Activated CD4-positive, CD25-positive, alpha-beta regulatory T cell treated with anti-CD3 and anti-CD28 coated beads, Interleukin-2, amount 50 U/mL, for 72 hours (primary cell): ENCODE results near the gene SRCIN1.

Experiments
- DNase-seq: peaks from one replicate; pipeline ENCODE4 v3.0.0; 2021

The SRCIN1 gene

GRCh38 chr17:38577645-38578173 lies 28.0 kb downstream of the SRCIN1 start:
- DNase-seq, result no peak

DNA sequence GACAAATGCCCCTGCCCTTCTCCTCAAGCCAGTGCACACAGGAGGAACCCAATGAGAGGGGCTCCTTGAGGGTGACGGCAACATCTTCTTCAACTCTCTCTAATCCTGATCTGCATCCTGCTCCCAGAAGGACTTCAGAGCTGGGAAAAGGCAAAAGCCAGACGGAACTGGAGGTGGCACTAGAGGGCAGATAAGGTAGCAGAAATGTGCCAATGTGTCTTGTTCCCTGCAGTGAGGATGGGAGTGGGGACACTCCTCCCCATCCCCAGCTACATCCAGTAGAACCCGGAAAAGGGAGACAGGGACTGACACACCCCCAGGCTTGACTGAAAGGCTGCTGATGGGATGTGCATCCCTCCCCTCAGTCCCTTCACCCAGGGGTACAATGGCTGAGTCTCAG lies 28.5 kb downstream of the SRCIN1 start:
- DNase-seq, result no peak

- no peak for DNase-seq
Observed at GRCh38 chr17:38575781-38576180, 30.0 kb downstream of the SRCIN1 start.

- no peak for DNase-seq
Observed at GRCh38 chr17:38574712-38575111, 31.0 kb downstream of the SRCIN1 start.

DNA sequence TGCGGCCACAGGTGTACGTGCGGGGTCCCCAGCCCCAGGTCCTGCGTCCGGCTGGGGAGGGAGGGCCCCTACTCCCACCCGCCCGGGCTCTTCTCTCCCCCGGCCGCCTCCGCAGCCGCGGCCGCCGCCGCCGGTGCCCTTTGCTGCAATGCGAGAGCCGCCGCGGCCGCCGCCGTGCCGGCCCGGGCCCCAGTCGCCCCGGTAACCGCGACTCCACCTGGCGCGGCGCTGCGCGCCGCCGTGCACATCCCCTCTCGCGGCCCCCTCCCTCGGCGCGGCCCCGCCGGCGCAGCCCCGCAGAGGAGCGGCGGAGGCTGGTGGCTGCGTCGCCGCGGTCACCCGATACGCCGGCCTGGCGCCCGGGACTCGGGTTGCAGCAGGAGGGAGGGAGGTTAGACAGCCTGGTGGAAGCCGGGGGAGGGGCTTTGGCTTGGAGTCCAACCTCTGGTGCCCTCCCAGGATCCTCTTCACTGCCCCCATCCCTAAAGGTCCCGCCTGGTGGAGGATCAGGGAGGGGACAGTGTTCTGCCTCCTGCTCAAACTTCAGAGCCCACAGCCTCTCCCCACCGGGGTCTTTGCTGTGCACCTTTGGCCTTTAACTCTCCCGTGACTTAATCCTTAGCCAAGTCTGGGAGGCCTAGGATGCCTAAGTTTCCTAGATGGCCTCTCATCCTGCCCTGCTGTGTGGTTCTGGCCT lies 32.9 kb downstream of the SRCIN1 start:
- no peak for DNase-seq

- no peak for DNase-seq
Observed at GRCh38 chr17:38571833-38572668, 33.7 kb downstream of the SRCIN1 start.

GRCh38 chr17:38569701-38570512 lies 35.8 kb downstream of the SRCIN1 start:
- no peak for DNase-seq

- DNase-seq, result no peak
Observed at GRCh38 chr17:38568845-38569510, 36.8 kb downstream of the SRCIN1 start.

- DNase-seq, result no peak
Observed at GRCh38 chr17:38568274-38568673, 37.5 kb downstream of the SRCIN1 start.

GRCh38 chr17:38567350-38567749 lies 38.4 kb downstream of the SRCIN1 start:
- DNase-seq, result no peak

GRCh38 chr17:38566666-38567031 lies 39.1 kb downstream of the SRCIN1 start:
- no peak for DNase-seq

- DNase-seq, result no peak
Observed at GRCh38 chr17:38565853-38566665, 39.7 kb downstream of the SRCIN1 start.

DNA sequence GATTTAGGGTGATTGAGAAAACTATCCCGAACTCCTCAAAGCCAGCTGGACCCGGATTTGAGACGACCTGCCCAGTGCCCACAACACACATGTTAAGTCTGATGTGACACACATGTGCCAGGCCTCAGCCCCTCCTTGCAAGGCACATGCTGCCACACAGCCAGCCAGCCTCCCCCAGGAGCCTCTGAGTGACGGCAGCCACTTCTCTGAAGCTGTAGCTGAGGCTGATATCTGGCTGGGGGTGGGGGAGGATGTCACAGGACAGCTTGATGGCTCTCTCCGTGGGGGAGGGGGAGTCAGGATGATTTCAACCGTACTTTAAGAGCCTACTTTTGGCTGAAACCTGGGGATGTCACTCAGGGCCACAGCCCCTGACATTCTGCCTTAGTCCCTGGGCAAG lies 40.9 kb downstream of the SRCIN1 start:
- no peak for DNase-seq

DNA sequence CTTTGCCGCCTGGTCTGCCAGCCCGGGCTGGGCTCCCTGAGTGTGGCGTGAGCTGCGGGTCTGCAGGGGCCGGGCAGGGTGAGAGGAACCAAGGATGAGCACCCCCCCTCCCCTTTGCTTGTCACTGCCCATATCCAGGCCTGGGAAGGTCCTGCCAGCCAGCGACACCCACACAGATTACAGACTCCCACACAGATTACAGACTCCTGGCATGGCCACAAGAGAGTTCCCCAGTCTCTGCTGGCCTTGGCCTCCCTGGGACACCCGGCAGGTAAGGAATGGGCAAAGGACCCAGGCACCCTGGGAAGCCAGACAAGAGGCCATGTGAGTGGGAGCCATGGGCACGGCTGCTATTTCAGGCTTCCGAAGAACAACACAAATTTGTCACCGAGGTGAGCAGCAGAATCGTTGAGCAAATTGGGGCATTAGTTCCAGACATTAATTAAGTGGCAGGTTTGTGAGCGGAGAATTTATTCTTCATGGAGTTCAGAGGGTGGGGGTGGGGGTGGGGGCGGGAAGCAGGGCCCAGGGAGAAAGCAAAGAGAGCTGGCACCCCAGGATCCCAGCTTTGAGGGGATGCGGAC lies 41.4 kb downstream of the SRCIN1 start:
- no peak for DNase-seq

GRCh38 chr17:38563362-38564253 lies 42.1 kb downstream of the SRCIN1 start:
- DNase-seq, result no peak

GRCh38 chr17:38562903-38563302 lies 42.8 kb downstream of the SRCIN1 start:
- DNase-seq, result no peak

DNA sequence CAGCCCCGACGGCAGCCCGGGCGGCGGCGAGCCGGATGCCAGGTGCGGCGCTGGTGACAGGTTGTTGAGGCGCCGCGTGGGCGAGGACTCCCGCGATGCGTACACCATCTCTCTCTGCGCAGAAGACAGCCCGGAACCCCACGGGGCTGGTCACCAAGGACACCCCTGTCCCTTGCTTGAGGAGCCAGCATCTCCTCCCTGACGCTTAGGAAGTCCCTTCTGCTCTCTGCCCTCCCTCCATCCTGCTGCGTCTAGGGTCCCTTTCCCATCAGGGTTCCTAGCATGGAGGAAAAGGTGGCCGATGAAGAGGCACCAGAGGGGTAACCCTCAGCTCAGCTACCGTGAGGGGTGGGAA lies 43.6 kb downstream of the SRCIN1 start:
- no peak for DNase-seq

DNA sequence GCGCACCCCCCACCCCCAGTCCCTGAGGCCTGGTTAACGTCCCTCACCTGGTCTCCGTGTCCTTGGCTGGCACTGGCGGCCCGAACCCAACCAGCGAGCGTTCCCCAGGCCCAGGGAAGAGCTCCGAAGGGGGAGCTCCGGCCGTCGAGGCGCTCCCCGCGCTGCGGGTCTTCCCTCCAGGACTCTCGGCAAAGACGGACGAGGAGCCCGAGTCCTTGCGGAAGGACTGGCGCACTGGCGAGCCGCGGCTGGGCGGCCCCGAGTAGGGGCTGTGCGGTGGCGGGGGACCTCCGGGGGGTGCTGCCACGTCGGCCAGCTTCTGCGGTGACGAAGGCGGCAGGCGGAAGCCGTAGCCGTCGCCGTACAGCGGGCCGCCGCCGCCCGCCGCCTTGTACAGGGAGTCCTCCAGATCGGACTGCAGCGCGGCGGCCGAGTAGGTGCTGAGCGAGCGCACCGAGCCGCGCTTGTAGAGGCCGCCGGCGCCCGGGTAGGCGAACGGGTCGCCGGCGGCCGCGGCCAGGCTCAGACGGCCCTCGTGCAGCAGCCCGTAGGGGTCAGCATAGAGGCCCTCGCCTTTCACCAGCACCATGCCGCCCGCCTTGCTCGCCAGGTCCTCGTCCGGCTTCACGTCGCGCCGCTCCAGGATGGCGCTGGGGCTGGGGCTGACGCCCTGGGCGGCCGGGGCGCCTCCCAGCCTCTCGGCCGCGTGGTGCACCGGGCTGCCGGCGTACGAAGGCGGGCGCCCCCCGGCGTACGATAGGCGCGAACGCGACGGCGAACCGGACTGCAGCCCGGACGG lies 44.1 kb downstream of the SRCIN1 start:
- DNase-seq, result no peak

GRCh38 chr17:38560503-38561318 lies 45.0 kb downstream of the SRCIN1 start:
- no peak for DNase-seq
